OCI-LY1 (cell line): ENCODE data around the gene MRGPRD.

Experiments
- EZH2 ChIP-seq: fragments of 200-600 bp; sonication (generic), shearing (Covaris generic); IDR thresholded peaks from 2 replicates; pipeline ENCODE4 v1.8.0; 2017; ENCODE audit warnings: borderline replicate concordance, mixed run types, mild to moderate bottlenecking, antibody characterized with exemption, low read length, moderate library complexity, mixed read lengths
- TF ChIP-seq, protein P1 (sequence below): fragments of 200-600 bp; sonication (generic), shearing (Covaris generic); IDR thresholded peaks from 2 replicates; pipeline ENCODE4 v1.5.1; 2017; ENCODE audit warnings: mild to moderate bottlenecking, antibody characterized with exemption, low read length, moderate library complexity, mixed read lengths

DNA sequence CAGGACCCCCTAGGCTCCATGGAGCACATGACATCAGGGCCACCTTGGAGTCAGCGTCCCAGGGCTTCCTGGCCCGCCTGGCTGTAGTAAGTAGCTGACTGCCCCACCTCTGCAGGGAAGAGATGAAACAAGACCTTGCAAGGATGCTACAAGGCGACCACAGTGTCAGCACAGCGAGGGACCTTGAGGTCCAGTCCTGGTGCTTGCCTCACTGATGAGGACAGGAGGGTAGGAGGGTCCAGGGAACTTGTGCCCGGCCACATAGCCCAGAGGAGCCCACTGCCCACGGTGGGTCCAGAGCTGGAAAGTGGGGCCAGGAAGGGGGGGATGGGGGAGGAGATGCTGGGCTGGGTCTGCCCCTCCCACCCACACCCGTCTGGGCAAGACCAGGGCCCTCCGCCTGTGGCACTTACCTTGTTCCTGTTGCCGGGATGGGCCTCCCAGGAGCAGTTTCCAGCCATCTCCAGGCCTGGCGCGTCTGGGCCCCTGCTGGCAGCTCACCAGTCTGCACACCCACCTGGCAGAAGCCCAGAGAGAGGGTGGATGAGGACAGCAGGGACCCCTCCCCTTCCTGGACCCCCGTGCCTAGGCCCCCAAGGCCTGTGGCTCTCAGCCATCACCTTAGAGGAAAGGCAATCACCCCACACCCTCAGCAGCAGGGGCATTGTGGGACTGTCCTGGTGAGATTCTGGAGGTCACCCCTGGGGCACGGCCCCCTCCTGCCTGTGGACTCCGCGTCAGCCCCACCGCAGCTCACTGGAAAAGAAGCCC, 28.8 kb upstream of the MRGPRD start:
- TF ChIP-seq, protein P1, sequence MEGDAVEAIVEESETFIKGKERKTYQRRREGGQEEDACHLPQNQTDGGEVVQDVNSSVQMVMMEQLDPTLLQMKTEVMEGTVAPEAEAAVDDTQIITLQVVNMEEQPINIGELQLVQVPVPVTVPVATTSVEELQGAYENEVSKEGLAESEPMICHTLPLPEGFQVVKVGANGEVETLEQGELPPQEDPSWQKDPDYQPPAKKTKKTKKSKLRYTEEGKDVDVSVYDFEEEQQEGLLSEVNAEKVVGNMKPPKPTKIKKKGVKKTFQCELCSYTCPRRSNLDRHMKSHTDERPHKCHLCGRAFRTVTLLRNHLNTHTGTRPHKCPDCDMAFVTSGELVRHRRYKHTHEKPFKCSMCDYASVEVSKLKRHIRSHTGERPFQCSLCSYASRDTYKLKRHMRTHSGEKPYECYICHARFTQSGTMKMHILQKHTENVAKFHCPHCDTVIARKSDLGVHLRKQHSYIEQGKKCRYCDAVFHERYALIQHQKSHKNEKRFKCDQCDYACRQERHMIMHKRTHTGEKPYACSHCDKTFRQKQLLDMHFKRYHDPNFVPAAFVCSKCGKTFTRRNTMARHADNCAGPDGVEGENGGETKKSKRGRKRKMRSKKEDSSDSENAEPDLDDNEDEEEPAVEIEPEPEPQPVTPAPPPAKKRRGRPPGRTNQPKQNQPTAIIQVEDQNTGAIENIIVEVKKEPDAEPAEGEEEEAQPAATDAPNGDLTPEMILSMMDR: no peak
- no peak for TF ChIP-seq EZH2
